ENCODE data around the gene NCAM1. TPM values are rescaled to one million over a fixed set of nuclear protein-coding genes. Genes with fewer than 3 reads are reported as not detected.

Gene NCAM1
- total and polyA plus RNA-seq, 2 of the 13 experiments (the other 11 are each of a cell fraction or from before 2014, with no cell fraction given): 0.05 TPM; not detected in 1

DNA sequence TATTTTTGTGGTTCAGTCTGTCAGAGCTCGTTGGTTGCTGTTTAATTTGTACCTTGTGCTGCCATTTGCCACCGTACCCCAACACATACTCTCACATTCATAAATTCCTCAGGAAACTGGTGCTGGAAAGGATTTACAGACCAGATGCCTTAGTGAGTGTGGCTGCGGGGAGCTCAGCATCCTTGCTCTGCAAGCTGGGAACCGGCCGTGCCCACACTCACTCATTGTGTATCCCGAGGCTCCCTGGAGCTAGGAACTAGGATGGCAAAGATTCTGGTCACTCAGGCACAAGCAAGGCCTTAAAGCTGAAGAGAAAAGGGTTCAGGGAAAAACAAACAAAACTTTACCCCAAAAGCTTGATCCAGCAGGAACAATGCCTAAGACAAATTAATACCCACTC lies 288.6 kb downstream of the NCAM1 start (continued):
- TF ChIP-seq, protein P1, sequence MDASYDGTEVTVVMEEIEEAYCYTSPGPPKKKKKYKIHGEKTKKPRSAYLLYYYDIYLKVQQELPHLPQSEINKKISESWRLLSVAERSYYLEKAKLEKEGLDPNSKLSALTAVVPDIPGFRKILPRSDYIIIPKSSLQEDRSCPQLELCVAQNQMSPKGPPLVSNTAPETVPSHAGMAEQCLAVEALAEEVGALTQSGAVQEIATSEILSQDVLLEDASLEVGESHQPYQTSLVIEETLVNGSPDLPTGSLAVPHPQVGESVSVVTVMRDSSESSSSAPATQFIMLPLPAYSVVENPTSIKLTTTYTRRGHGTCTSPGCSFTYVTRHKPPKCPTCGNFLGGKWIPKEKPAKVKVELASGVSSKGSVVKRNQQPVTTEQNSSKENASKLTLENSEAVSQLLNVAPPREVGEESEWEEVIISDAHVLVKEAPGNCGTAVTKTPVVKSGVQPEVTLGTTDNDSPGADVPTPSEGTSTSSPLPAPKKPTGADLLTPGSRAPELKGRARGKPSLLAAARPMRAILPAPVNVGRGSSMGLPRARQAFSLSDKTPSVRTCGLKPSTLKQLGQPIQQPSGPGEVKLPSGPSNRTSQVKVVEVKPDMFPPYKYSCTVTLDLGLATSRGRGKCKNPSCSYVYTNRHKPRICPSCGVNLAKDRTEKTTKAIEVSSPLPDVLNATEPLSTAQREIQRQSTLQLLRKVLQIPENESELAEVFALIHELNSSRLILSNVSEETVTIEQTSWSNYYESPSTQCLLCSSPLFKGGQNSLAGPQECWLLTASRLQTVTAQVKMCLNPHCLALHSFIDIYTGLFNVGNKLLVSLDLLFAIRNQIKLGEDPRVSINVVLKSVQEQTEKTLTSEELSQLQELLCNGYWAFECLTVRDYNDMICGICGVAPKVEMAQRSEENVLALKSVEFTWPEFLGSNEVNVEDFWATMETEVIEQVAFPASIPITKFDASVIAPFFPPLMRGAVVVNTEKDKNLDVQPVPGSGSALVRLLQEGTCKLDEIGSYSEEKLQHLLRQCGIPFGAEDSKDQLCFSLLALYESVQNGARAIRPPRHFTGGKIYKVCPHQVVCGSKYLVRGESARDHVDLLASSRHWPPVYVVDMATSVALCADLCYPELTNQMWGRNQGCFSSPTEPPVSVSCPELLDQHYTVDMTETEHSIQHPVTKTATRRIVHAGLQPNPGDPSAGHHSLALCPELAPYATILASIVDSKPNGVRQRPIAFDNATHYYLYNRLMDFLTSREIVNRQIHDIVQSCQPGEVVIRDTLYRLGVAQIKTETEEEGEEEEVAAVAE (CRISPR knock-in tag; IDR thresholded peaks at IDR 0.05; ENCODE audit: borderline replicate concordance): no peak
- TF ChIP-seq TEAD2 (CRISPR knock-in tag; IDR thresholded peaks at IDR 0.05): no peak
- no peak for TF ChIP-seq ZFYVE20 (CRISPR knock-in tag; IDR thresholded peaks at IDR 0.05; ENCODE audit: borderline replicate concordance, low read depth)
- no peak for TF ChIP-seq ASH2L (IDR thresholded peaks at IDR 0.05; ENCODE audit: insufficient read length, low read depth, low read length)
- TF ChIP-seq PPARG (CRISPR knock-in tag; conservative IDR thresholded peaks at IDR 0.05): no peak

DNA sequence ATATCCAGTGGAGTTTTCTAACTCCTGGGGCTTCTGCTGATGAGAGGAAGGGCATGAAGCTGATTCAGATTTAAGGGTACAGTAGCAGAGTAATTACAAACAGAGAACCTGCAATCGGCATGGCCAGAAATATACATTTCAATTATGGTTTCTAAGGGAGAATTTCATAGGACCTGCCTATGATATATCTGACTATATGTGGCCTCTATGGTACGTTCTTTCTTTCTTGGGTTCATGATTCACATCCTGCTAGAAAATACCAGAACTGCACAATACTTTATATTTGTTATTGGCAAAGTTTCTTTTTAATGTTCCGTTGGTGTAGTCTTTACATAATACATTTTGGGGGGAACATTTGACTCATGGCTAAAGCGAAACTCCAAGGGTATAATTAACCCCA lies 290.1 kb downstream of the NCAM1 start:
- Histone ChIP-seq H3K4me3 (replicated peaks in 1 of 3; ENCODE audit: insufficient read depth in 1 of 3, low read depth in 2 of 3, low read length in 3 of 3) (no peak overlapping the region), H3K9ac (ENCODE audit: insufficient read depth, low read depth, low read length) (no peak overlapping the region), H3K79me2 (ENCODE audit: insufficient read depth, low read length) (no peaks in the 10 kb centered on the region), H3K4me2 (ENCODE audit: low read depth, low read length) (no peak overlapping the region), H2AFZ (ENCODE audit: low read length) (no peak overlapping the region), H3K27me3 (ENCODE audit: control insufficient read depth in 1 of 2, insufficient read depth in 2 of 2, low read length in 2 of 2) (peaks cover 0 to 8% of the 10 kb centered on the region in 2 experiments; a peak in 2 of 5 replicates), H3K36me3 (replicated peaks in 1 of 2; ENCODE audit: control insufficient read depth in 1 of 2, insufficient read depth in 2 of 2, low read length in 2 of 2) (no peaks in the 10 kb centered on the region), H3K27ac (ENCODE audit: extremely low read length, insufficient read depth, low read length) (no peak overlapping the region), H4K20me1 (ENCODE audit: insufficient read depth, low read length) (no peaks in the 10 kb centered on the region), H3K4me1 (ENCODE audit: insufficient read depth, low read length) (peaks cover 5% of the 10 kb centered on the region; the same call in 1 of the 2 replicates), H3K9me3 (ENCODE audit: low read length) (no peaks in the 10 kb centered on the region)
- intact Hi-C loops (cut with micrococcal nuclease; ENCODE audit: unreplicated experiment) (no loop called here), in situ Hi-C loops (cut with HindIII; ENCODE audit: extremely low pct_ligation_motif_present, low pct_unique_long_range_greater_than_20kb) (no loop called here)
- POLR2A ChIA-PET: no interaction called here
- no peak for DNase-seq (ENCODE audit: low spot score)
- no peak for ATAC-seq
- TF ChIP-seq SIX1 (CRISPR knock-in tag; IDR thresholded peaks at IDR 0.05; ENCODE audit: borderline replicate concordance): no peak
- TF ChIP-seq TOPORS (CRISPR knock-in tag; IDR thresholded peaks at IDR 0.05): no peak
- TF ChIP-seq, protein P2, sequence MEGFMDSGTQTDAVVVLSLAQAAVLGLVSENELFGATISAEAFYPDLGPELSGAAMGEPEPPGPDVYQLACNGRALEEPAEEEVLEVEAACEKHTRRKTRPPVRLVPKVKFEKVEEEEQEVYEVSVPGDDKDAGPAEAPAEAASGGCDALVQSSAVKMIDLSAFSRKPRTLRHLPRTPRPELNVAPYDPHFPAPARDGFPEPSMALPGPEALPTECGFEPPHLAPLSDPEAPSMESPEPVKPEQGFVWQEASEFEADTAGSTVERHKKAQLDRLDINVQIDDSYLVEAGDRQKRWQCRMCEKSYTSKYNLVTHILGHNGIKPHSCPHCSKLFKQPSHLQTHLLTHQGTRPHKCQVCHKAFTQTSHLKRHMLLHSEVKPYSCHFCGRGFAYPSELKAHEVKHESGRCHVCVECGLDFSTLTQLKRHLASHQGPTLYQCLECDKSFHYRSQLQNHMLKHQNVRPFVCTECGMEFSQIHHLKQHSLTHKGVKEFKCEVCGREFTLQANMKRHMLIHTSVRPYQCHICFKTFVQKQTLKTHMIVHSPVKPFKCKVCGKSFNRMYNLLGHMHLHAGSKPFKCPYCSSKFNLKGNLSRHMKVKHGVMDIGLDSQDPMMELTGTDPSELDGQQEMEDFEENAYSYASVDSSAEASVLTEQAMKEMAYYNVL (CRISPR knock-in tag; IDR thresholded peaks at IDR 0.05; ENCODE audit: borderline replicate concordance): no peak
- no peak for TF ChIP-seq ZNF816 (CRISPR knock-in tag; IDR thresholded peaks at IDR 0.05; ENCODE audit: borderline replicate concordance)
- no peak for TF ChIP-seq EEA1 (CRISPR knock-in tag; IDR thresholded peaks at IDR 0.05; ENCODE audit: borderline replicate concordance)
- TF ChIP-seq, protein P3, sequence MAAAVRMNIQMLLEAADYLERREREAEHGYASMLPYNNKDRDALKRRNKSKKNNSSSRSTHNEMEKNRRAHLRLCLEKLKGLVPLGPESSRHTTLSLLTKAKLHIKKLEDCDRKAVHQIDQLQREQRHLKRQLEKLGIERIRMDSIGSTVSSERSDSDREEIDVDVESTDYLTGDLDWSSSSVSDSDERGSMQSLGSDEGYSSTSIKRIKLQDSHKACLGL (CRISPR knock-in tag; IDR thresholded peaks at IDR 0.05): no peak
- TF ChIP-seq, protein P4, sequence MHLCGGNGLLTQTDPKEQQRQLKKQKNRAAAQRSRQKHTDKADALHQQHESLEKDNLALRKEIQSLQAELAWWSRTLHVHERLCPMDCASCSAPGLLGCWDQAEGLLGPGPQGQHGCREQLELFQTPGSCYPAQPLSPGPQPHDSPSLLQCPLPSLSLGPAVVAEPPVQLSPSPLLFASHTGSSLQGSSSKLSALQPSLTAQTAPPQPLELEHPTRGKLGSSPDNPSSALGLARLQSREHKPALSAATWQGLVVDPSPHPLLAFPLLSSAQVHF (CRISPR knock-in tag; IDR thresholded peaks at IDR 0.05): no peak
- no peak for FAIRE-seq
- CTCF ChIA-PET (ENCODE audit: low intra/inter-chr PET ratio, low total read pairs): no interaction called here
- WGBS (ENCODE audit: low lambda C conversion rate): 28% methylated on average over 4 of the region's 4 CpGs
- BruUV-seq (replicated peaks): no TSS peak
